NT2/D1 (cell line): ENCODE results near the gene CEMIP.

Source experiments
- DNase-seq: peaks from one replicate; pipeline ENCODE4 v3.0.0-alpha.2; 2011; ENCODE audit warnings: low read depth, low spot score
- H3K27me3 ChIP-seq: 2 replicates; pipeline ENCODE4 v1.6.0; 2011; ENCODE audit warnings: mild to moderate bottlenecking; ENCODE audit not compliant: insufficient read length, insufficient read depth
- H3K36me3 ChIP-seq: 2 replicates; pipeline ENCODE4 v1.6.1; 2011; ENCODE audit warnings: mild to moderate bottlenecking, low read length, mixed read lengths; ENCODE audit not compliant: insufficient read depth, insufficient read length
- H3K4me1 ChIP-seq: 2 replicates; pipeline ENCODE4 v1.5.1; 2011; ENCODE audit not compliant: insufficient read depth, insufficient read length
- H3K4me3 ChIP-seq: 2 replicates; pipeline ENCODE4 v1.5.1; 2011; ENCODE audit warnings: low read depth; ENCODE audit not compliant: insufficient read length
- H3K9ac ChIP-seq: 2 replicates; pipeline ENCODE4 v1.6.0; 2011; ENCODE audit warnings: low read depth; ENCODE audit not compliant: insufficient read length
- H3K9me3 ChIP-seq: 2 replicates; pipeline ENCODE4 v1.5.1; 2011; ENCODE audit warnings: mild to moderate bottlenecking, low read length; ENCODE audit not compliant: insufficient read depth
- SUZ12 ChIP-seq: IDR thresholded peaks from 2 replicates; pipeline ENCODE4 v1.6.1; 2011; ENCODE audit not compliant: insufficient read length, insufficient read depth; ENCODE audit errors: extremely low read depth
- YY1 ChIP-seq: IDR thresholded peaks from 2 replicates; pipeline ENCODE4 v1.6.1; 2011; ENCODE audit not compliant: insufficient read length, insufficient read depth
- ZNF274 ChIP-seq: IDR thresholded peaks from 2 replicates; pipeline ENCODE4 v1.6.1; 2011; ENCODE audit warnings: mild to moderate bottlenecking, low read depth, low read length

Gene CEMIP

DNA sequence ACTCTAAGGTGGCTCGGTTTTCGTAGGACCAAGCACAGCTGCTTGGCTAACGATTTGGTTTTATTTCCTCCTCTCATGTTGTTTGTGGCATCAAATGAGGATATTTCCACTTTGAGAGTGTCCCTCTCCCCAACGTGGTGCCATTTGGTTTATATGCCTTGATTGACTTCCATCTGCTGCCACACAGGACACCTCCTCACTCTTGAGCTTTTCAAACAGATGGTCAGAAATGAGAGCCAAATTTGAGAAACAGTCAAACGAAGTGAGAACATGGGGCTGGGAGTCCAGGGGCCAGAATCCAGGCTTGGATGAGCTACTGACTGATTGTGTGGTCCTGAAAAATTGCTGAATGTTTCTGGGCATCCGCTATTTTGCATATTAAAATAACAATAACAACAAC lies 43.5 kb downstream of the CEMIP start:
- Histone ChIP-seq H3K36me3 (no peaks in the 10 kb centered on the region), H3K4me3 (no peak overlapping the region), H3K9ac (no peak overlapping the region), H3K9me3 (no peaks in the 10 kb centered on the region), H3K27me3 (no peaks in the 10 kb centered on the region), H3K4me1 (no peaks in the 10 kb centered on the region)
- TF ChIP-seq SUZ12 (no peak), ZNF274 (no peak), YY1 (no peak)
- DNase-seq = no peak

DNA sequence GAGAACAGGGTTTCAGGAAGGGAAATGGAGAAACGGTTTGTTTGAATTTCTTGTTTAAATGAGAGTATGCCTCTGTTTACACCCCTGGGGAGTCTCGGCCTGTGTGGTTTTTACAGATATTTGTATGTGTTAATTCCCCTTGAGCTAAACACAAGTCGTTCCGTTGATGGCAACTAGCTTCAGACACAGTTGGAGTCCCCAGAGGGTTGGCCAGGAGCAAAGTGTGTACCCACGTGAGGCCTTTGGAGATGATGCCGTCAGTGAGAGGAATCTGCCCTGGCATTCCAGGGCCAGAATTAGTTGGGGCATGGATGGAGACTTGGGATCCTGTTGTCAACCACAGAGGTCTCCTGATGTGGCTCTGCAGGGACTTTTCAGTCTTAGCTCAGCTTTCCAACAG lies 44.0 kb downstream of the CEMIP start:
- no peak overlapping the region for H3K9ac ChIP-seq
- no peak overlapping the region for H3K4me3 ChIP-seq
- no peaks in the 10 kb centered on the region for H3K36me3 ChIP-seq
- no peaks in the 10 kb centered on the region for H3K9me3 ChIP-seq
- H3K27me3 ChIP-seq = no peaks in the 10 kb centered on the region
- no peak for DNase-seq
- H3K4me1 ChIP-seq = no peaks in the 10 kb centered on the region
- no peak for TF ChIP-seq ZNF274
- TF ChIP-seq SUZ12 = no peak
- TF ChIP-seq YY1 = no peak

DNA sequence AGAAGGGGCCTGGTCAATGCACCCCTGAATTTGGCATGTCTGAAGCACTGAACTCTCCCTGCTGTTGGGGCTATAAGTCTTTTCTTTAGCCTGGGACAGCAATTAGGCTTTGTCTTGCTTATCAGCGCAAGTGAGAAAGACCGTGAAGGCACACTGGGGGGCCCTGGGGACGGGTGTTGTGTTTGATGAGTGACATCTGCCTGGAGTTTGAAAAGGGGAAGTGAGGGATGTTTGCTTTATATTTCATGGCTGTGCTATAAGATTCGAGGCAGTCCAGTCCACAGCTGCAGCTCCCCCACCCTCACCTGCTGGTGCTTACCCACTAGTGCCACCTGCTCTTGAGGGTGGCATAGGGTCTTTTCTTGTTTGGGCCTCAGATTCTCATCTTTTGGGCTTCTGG lies 44.8 kb downstream of the CEMIP start:
- H3K9me3 ChIP-seq = no peaks in the 10 kb centered on the region
- no peak for TF ChIP-seq SUZ12
- no peak for TF ChIP-seq YY1
- no peak for TF ChIP-seq ZNF274
- no peaks in the 10 kb centered on the region for H3K27me3 ChIP-seq
- H3K4me1 ChIP-seq = no peaks in the 10 kb centered on the region
- no peak overlapping the region for H3K9ac ChIP-seq
- H3K4me3 ChIP-seq = no peak overlapping the region
- H3K36me3 ChIP-seq = no peaks in the 10 kb centered on the region
- no peak for DNase-seq

DNA sequence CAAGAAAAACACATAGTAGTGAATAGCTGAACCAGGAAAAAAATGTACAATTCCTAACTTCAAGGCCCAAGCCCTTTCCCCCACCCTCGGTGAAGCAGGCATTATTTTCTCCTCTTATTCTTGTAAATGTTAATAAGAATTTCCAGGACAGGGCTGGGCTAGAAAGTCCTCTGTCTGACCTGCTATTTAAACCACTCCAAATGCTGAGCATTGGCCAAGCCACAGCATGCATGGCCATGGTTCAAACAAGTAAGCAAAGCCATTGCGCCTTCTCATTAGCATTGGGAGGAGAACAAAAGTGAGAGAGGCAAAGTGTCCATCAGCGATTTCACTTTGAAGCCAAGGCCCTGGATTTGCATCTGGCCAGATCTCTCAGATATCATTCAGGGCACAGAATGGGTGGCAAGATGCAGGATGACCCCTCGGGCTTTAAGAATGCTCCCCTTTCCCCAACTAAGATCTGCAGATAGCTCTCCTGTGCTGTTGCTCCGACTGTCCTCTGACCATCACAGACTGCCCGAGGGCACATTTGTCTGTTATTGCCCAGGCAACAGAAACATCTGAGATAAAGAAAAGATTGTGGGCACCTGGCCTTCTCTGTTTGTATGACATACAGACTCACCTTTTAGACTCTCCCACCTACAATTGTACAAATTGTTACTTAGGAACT lies 46.3 kb downstream of the CEMIP start:
- no peak for DNase-seq
- no peak overlapping the region for H3K4me3 ChIP-seq
- no peak overlapping the region for H3K9ac ChIP-seq
- no peaks in the 10 kb centered on the region for H3K4me1 ChIP-seq
- no peaks in the 10 kb centered on the region for H3K9me3 ChIP-seq
- no peak for TF ChIP-seq ZNF274
- no peaks in the 10 kb centered on the region for H3K27me3 ChIP-seq
- no peaks in the 10 kb centered on the region for H3K36me3 ChIP-seq

DNA sequence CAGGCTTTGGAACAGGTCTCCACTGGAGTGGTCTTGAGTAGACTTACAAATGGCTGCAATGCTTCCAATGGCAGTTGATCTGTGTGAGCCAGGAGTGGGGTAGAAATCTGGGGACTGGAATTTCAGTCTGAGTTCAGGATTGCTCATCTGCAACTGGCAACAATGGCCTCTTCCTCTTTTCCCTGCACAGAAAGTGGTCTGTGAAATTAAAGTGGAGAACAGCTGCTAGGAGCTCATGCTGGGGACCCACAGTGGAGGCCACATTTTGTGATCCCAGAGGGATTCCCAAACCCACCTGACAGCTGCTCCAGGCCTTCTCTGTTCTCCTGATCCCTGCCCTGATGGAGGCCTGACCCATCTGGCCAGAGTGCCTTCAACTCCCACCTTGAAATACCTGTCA lies 49.6 kb downstream of the CEMIP start:
- no peaks in the 10 kb centered on the region for H3K9me3 ChIP-seq
- no peaks in the 10 kb centered on the region for H3K36me3 ChIP-seq
- no peaks in the 10 kb centered on the region for H3K4me1 ChIP-seq
- no peaks in the 10 kb centered on the region for H3K27me3 ChIP-seq
- no peak overlapping the region for H3K9ac ChIP-seq
- TF ChIP-seq SUZ12 = no peak
- no peak for TF ChIP-seq YY1
- TF ChIP-seq ZNF274 = no peak
- DNase-seq = no peak
- H3K4me3 ChIP-seq = no peak overlapping the region

DNA sequence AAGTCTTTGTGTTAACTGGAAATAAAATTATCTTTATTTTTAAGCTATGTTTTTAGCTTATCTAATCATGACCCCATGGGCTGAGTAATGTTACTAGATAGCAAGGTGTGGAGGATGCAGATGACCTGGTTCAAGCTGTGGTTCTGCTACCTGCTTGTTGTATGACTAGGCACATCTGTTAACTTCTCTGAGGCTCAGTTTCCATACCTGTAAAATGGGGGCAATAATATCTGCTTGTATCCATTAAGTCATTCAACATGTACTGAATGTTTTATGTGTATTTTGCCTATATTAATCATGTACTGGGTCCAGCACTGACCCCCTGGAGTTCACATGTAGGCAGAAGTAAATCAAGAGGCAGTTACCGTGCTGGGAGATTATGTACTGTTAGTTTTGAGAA lies 51.5 kb downstream of the CEMIP start:
- H3K27me3 ChIP-seq = no peaks in the 10 kb centered on the region
- H3K9ac ChIP-seq = no peak overlapping the region
- no peaks in the 10 kb centered on the region for H3K9me3 ChIP-seq
- H3K4me1 ChIP-seq = no peaks in the 10 kb centered on the region
- no peak overlapping the region for H3K4me3 ChIP-seq
- no peaks in the 10 kb centered on the region for H3K36me3 ChIP-seq
- TF ChIP-seq YY1 (no peak), ZNF274 (no peak), SUZ12 (no peak)
- no peak for DNase-seq

DNA sequence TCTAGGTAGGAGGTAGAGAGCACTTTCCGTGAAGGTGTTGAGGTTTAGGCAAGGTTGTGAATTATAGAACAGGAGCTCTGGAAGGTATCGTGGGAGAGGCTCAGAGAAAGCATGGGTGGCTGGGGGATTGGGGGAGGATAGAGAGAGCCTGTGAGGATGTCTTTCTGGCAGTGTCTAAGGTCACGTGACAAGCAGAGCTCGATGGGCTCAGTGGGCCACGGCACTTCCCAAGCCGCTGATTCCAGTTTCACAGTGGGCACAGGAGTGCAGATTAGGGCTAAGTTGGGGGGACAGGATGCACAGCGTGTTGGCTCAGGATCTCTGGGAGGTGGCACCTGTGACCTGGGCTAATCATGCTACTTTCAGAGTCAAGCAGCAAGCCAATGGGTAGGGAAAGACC lies 52.0 kb downstream of the CEMIP start:
- TF ChIP-seq ZNF274 = no peak
- no peak for TF ChIP-seq YY1
- TF ChIP-seq SUZ12 = no peak
- Histone ChIP-seq H3K4me1 (no peaks in the 10 kb centered on the region), H3K36me3 (no peaks in the 10 kb centered on the region), H3K27me3 (no peaks in the 10 kb centered on the region), H3K9ac (no peak overlapping the region), H3K4me3 (no peak overlapping the region), H3K9me3 (no peaks in the 10 kb centered on the region)
- DNase-seq = no peak

DNA sequence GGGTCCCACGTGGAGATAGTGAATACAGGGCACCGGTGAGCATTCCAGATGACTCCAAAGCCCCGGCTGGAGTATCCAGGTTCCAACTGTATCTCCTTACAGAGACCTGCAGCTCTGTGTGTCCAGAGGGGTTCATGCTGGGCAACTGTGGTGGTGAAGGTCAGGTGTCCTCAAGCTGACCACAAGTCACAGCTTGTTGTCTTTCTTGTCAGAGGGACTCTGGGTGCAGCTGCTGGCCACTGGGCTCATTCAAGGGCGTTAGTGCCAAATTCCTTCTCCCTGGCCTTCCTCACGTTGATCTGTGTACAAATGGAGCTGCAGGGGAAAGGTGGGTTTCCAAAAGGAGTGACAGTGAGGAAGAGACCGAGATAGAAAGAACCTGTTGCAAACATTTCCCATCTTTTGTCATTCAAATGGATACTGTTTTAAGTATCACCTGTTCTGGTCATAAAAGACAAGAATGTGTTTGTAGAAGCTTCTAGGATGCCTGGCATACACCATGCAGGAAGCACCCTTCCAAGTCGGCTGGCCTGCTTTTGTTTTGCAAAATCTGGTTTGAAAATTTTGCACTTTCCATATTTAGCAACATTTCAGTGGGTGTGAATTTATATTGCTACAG lies 52.5 kb downstream of the CEMIP start:
- Histone ChIP-seq H3K4me1 (no peaks in the 10 kb centered on the region), H3K4me3 (no peak overlapping the region), H3K36me3 (no peaks in the 10 kb centered on the region), H3K9ac (no peak overlapping the region), H3K27me3 (no peaks in the 10 kb centered on the region), H3K9me3 (no peaks in the 10 kb centered on the region)
- TF ChIP-seq ZNF274 = no peak
- TF ChIP-seq YY1 = no peak
- no peak for TF ChIP-seq SUZ12
- no peak for DNase-seq
